D341Med (cell line): ENCODE data around the gene PRKAG2.

Source experiments
- DNase-seq: peaks from one replicate; pipeline ENCODE4 v3.0.0; 2012; ENCODE audit warnings: low spot score

Gene PRKAG2

DNA sequence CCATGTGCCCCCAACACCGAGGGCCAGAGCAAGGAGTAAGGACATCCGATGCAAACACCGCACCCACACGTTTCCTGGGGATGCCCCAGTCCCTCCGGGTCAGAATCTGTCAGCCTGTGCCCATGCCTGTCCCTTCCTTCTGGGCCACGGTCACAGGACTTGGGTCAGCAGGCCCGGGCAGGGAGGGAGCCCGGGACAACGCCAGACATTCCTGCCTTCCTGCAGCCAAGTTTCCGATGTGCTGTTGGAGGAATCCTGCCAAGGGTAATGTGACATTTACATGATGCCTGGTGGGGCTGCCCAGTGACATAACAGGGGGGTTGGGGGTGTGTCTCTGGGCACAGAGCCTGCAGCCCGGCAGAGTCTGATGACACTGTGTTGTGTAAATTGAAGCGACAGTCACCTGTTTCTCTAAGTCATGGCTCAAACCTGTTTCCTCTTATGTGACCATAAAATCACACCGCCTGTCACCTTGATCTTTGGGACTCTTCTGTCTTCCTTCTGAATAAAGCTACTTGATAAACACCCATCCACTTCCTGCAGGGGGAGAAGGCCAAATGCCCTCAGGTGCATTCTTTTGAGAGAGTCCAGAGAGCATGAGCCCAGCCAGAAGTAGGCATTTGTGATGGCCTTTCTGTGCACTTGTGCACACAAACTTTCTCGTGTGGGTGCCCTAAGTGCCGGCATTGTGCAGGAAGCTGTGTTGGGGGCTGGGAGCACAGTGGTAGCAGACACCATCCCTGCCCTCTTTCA lies 181.9 kb downstream of the PRKAG2 start:
- DNase-seq, result no peak

DNA sequence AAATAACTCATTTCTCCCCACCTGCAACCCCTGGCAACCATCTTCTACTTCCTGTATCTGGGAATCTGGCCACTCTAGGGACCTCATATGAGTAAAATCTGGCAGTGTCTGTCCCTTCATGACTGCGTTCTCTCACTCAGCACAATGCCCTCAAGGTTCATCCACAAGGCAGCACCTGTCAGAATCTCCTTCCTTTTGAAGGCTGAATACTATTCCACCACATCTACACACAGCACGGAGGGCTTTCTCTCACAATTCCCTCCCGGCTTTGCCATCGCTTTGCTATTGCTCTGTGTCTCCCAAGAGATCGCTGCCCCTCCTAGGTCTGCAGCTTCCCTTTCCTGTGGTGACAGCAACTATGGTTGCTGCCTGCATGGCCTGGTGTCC lies 182.5 kb downstream of the PRKAG2 start:
- no peak for DNase-seq

DNA sequence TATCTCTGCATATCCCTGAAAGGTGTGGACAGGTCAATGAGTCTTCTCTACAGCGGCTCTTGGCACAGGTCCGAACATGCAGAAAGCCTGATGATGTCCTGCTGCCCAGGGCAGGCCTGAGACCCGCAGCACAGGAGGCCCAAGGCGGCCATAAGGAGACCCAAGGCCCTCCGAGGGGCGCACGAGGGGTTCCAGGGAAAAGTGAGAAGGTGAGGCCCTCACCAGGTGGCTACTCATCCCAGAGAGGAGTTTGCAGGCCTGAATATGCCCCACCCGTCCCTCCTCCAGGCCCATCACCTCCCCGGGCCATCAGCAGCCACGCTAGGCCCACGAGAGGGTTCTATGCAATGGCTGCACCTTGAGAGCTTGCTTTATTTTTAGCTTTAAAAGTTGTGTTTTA lies 183.8 kb downstream of the PRKAG2 start:
- no peak for DNase-seq

DNA sequence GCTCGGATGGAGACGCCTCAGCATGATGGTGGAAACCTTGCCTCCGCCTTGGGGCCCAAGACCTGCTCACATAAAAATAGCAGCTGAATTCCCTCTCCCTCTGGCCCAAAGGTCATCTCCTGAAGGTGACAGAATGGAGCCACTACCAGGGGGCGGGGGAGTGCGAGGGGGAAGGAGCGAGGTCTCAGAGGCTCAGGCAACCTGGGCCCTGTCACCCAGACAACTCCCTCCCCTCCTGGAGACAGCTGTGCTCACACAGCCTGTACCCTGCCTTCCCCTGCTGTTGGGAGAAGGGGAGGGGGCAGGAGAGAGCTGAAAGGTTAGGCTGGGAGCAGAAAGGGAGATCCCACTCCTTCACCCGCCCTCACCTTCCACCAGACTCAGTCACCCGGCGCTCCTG lies 184.2 kb downstream of the PRKAG2 start:
- DNase-seq, result no peak

DNA sequence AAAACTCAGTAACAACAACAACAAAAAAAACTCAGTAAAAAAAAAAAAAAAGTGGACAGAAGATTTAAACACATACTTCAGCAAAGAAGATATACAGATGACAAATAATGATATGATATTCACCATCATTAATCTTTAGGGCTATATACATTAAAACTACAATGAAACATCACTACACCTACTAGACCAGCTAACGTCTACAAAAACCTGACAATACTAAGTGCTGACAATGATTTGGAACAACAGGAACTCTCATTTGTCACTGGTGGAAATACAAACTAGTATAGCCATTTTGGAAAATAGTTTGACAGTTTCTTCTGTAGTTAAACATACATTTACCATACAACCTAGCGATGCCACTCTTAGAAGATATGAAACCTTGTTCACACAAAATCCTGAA lies 185.5 kb downstream of the PRKAG2 start:
- no peak for DNase-seq

DNA sequence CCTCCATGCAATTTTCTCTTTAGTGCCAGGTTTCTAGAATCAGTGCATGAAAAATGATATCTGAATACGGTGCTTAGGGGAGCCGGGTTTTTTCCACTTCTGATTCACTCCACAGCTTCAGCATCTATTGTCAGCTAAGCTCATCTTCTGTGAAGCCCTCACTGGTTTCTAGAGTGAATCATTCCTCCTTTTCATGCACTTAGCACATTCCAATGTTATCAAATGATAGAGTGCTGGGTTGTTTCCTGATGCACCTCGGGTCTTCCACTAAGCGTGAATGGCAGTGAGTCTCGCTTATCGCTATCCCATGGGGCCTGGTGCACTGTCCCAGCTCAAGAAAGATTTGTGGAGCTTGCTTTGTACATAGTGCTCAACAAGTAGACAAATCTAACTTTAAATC lies 186.3 kb downstream of the PRKAG2 start:
- DNase-seq, result no peak

DNA sequence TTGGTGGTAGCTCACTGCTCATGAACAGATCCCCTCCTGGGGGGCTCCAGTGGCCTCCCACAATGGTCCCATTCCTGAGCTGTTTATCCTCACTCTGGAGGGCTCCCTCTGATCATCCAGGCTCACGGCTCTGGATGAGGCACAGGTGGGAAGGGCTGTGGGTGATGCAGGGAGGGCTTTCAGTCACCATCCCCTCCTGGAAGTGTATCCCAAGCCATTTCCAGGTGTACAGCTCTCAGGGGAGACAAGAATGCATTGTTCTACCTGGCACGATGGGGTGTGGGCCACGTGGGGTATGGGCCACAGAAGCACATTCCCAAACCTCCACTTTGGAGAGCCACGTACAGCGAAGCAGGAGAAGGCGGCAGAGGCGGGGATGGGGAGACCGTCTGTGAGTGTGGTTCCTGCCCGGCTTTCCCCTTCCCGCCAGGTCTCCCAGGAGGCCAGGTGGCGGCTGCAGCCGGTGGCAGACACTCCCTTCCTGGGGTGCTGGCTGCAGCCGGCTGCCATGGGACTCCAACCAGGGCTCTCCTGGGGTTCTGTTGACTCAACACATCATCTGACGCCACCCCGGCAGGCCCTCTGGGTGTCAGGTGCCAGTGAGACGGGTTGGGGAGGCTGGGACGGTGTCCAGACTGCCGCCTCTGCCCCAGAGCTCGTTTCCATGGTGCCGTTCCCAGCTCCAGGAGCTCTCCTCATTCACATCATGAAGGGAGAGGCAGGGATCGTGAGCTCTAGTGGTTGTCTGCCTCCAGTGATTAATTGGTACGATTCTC lies 187.5 kb downstream of the PRKAG2 start:
- DNase-seq, result no peak

DNA sequence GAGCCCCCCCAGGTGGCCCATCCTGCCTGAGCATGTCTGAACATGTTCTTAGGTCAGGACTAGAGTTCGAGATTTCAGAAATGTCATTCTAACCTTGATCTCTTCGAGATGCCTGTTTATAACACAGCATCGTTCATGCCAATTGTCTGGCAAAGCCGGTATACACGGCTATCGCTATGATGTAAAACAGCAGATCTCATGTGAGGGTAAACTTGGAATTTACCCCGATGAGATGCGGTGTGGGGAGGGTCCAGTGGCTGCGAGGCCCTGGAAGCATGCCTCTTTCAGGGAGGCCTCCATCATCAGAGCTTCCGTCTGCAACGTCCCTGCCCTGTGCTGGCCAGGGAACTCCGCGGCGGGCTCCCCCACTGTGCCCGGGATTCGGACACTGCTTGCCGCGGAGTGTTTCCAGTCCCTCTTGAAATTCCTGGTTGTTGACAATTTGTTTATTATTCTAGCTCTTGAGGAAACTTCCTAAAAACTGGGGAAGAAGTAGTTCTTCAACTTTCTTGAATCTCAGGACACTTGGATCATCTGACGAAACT lies 188.6 kb downstream of the PRKAG2 start:
- no peak for DNase-seq

DNA sequence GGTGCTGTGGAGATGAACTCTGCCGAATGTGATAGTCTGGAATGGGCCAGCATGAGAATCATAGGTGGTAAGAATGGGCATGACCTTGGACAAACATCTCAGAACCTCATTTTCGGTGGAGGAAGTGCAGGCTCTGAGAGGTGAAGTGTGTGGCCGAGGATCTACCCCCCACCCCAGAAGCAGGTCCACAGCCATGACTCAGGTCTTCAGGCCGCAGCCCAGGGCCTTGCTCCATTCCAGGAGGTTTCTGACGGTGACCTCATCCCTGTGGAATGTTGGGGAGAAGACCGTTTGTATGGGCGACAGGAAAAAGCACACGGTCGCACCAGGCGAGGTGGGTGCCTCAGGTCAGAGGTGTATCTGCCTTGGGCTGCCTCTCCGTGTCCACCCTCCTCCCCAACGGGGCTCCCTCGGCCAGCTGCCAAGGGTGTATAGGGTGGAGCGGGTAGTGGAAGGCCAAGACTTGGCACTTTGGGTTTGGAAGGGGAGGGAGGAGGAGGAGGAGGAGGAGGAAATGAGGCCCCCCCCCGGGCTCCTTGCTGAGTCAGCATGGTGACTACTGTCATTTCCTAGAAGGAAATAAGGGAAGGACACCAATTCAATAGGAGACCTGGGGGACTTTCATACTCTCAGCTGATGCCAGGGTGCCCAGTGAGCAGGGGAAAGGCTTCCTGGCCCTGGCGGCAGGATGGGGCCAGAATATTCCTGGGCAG lies 189.2 kb downstream of the PRKAG2 start:
- no peak for DNase-seq

DNA sequence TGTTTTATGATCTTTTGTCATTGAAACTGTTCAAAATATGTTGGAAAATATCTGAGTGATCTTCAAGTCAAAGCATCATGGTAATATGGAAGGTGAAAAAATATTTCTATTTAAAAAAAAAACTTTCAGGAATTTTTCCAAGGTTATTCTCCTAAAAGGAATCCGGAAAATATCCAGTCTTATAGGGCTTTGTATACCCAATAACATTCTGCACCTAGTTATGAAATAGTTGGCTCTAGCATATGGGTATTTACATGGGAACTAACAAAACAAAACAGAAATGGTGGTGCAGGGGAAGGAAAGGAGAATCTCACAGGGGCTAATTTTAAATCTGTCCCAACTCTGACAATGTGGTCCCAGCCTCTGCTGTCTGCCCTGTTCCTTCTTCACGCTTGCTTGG lies 190.1 kb downstream of the PRKAG2 start:
- DNase-seq, result no peak

DNA sequence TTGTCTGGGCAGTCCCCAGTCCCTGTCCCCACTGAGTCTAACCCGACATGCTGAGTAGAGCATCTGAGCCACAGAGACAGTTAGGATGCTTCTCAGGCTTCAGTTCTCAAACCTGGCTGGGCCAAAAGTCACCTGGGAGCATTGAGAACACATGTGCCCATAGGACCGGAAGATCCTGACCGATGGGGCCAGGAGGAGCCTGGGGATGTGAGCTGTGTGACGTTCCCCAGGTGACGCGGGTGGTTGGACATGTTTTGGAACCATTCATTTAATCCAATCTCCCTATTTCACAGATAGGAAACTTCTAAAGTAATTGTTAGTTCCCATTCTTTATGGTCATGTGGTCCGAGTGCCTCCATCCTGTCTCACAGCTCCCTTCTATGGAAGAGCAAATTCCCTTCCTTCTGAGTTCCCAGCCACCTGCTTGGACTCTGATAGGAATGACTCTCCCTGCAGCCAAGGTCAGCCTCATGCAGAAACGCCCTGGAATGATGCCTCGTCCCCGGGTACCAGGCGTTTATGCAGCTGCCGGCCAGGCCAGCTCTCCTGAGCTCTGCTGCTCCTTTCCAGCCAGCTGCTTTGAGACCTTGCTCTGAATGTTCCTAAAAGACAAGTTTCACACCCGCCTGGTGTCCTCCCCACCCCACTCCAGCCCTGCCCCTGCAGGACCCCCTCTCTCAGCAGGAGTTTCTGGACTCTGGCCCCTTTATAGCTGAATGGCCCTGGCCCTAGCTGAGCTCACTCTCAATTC lies 190.7 kb downstream of the PRKAG2 start:
- no peak for DNase-seq

DNA sequence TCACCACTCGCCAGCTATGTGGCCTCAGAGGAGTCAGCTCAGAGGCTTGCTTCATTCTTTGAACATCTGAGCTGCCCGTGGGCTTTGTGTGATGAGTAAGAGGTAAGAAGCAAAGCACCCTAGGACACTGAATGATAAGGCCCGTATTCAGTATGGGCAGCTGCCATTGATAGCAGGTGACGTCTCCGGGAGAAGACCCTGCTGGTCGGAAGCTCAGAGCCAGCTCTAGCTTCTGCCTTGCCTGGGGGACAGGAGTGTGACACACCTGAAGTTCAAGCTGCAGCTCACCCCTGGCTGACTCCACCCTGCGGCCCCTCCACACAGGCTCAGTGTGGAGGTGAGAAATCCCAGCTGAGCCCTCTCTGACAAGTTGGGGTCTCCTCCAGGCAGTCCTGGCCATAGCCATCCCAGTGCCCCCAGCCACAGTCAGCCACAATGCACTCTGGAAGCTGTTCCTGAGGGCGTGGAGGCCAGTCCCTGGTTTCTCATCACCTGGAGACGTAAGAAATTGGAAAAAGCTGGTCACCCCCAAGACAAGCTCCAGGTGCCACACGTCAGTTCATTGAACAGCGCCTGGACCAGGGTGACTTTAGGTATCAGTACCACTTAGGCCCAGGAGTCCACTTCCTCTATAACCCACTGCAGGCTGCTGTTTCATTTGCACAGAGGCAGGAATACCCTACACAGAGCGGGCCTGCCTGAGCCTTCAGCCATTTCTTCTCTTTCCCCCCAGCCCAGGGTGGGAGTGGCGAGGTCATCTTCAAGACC lies 192.3 kb downstream of the PRKAG2 start:
- DNase-seq, result no peak

DNA sequence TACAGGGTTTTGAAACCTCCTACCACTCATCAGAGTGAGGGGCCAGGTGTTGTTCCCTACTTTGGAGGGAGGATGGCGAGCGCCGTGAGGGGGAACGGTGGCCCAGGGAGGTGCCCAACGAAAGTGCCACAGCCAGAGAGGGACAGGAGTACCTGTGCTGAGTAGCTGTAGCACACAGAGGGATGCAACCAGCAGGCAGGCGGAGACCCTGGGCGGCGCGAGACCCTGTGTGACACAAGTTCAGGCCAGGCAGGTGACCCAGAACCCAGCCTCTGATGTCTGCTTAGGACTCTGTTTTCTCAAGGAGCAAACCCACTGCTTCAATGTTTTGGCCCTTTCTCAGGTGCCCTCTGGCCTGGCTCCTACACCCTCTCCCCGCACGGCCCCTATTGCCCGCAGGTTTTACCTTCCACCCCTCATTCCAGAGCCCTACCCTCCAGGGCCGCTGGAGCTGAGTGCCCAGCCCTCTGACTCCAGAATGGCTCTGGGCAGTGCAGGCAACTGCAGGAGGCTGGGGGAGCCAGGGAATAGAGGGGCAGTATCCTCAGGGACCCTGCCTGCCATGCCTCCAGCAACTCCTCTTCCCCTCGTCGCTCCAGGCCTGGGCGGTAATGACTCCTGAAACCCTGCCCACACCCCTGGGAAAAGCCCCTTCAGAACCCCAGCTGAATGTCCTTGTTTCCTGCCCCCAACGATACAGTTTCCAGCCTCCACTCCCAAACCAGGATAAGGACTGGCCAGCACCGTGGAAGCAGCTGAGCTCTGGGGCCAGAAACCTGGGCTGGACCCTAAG lies 193.1 kb downstream of the PRKAG2 start:
- no peak for DNase-seq

DNA sequence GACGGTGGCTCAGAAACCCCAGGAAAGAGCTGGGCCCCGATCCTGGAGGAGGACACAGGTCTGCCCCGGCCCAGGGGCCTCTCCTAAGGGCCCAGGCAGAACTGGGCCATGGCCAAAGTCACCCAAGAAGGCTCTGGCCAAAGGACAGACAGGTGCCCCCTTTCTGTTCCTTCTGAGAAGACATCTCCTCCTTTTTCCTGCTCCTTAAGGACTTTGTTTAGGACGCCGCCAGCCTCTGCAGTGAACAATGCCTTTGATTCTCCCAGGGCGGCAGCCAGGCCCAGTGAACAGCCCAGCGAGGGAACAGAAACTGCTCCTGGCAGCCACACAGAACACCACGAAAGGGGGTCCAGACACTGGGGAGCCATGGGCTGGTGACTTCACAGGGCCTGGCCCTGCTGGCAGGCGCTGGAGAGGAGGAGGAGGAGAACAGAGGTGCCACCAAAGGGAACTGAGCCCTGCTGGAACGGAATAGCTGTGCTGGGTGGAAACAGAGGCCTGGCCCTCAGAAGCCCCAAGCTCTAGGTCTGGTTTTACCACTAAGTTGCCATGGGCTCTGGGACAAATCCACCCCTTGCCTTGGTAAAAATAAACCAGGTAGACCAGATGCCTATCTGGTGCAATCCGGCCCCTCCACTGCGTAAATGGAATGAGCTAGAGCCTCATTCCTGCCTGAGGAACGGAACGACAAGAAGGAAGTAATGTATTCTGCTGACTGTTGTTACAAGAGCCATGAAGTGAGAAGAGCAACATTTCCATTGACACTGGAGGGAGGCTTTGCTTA lies 193.9 kb downstream of the PRKAG2 start:
- DNase-seq, result no peak

DNA sequence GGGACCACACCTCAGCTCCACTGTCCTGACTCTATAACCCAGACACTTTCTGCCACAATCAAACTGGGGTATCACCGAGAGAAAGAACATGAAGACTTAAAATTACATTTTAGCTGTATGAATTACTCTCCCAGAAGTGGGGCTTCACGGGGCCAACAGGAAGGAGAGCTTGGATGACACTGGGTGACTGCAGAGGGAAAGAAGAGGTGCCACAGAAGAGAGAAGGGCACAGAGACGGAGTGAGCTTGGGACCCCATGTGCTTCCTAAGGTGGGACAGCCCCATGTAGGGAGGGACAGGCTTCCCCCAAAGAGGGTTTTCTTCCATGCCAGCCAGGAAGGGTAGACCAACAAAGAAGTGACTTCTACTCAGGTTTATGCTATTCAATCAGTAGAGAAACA lies 195.2 kb downstream of the PRKAG2 start:
- DNase-seq, result no peak

DNA sequence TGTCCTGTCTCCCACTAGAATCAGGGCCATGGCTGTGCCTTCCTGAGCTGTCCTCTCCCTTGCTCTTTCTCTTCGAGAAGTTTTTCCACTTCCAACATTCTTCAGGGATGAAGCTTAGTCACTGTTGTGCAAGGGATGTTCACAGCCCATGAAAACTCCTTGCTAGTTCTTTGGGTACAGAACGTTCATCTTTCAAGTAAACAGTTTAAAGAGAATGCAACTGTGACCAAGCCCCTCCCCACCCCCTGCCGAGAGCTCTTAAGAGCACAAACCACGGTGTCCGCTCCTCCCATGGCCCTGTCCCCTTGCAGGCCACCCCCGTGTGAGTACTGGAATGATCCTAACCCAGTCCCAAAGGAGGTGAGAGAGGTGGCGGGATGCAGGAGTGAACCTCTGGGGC lies 196.1 kb downstream of the PRKAG2 start:
- no peak for DNase-seq

DNA sequence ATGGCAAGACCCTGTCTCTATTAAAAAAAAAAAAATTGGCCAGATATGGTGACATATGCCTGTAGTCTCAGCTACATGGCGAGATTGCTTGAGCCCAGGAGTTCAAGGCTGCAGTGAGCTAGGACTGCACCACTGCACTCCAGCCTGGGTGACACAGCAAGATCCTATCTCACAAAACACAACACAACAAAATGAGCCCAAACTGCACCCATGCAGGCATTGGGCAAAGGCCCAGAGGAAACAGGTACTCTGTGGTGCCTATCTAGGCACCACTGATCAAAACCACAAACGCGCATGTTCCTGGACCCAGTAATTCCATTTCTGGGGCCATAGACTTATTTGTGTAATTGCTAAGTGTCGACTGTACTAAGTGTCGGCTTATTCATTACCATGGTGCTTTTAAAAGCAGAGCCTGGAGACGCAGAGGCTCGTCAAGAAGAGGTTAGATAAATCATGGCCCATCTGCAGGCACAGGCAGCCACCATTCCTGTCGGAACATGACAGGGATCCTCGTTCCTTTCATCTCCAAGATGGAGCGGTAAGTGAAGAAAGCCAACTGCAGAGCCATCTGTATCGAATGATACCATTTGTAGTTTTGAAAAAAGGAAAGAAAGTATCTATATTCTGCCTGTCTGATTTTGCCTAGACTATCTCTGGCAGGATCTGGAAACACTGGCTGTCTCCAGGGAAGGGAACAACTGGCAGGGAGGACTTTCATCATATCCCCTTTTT lies 196.9 kb downstream of the PRKAG2 start:
- DNase-seq, result no peak

DNA sequence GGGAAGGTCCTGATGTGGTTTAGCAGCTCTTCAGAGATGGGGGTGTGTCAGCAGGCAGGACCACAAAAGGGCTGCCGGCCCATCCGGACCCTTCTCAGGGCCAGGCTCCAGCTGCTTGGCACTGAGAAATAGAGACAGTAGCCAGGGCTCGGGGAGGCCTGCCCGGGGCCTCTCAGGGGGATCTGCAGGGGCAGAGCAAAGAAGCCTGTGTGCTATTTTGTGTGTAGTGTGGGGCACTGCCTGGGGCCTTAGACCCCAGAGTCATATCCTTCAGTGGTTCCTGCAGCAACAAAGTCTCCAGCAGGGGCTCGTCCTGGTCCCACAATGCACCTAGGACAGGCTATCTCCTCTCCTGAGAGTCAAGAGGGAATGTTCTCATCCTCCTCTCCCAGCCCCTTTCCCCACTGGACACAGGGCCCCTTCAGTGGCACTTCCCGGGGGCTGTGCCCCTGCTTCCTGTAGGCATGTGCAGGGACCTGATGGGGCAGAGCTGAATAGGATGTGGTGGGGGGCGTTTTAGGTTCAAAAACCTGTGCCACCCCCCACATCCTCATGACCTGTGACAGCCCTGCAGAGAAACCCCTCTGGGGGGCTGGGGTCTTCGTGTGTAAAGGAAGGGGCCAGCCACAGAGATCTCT lies 197.7 kb downstream of the PRKAG2 start:
- no peak for DNase-seq

DNA sequence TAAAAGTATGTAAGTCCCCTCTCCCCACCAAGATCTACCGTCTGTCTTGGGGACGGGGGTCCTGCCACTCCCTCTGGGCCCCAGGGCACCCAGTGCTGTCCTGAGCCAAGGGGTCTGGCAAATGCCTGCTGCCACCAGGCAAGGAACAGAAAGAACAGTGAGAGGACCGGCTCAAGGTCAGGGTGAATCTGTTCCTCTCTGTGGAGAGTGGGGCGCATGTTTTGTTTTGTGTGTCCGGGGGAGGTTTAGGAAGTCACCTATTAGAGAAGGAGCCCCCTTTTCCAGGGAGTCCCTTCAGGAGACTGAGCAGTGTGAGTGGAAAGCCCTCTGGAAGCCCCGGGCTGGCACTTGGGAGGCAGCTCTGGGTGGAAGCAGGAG lies 198.7 kb downstream of the PRKAG2 start:
- no peak for DNase-seq
